ENCODE measurements around the gene TMCC1.
"Not testable (repeated sequence)": the region's sequence is repeated elsewhere in the genome, so short reads cannot be mapped to it uniquely, and the experiment has no call there.

The TMCC1 gene

DNA sequence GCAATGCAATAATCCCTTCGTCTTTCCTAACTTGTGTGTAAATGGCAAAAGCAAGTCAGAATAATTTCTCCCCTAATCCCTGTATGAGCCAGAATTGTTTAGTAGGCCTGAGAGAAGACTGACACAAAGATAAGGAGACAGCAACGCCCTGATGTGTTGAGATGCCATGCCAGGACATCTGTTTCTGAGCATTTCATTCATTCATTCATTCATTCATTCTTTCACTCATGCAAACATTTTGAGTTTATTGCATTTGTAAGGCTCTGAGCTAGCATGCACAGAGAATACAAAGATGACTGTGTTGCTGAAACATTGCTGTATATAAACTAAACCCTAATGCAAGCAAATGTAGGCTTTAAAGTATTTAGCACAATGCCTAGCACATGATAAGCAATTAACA, 127.4 kb downstream of the TMCC1 start:
- no peak for DNase-seq

DNA sequence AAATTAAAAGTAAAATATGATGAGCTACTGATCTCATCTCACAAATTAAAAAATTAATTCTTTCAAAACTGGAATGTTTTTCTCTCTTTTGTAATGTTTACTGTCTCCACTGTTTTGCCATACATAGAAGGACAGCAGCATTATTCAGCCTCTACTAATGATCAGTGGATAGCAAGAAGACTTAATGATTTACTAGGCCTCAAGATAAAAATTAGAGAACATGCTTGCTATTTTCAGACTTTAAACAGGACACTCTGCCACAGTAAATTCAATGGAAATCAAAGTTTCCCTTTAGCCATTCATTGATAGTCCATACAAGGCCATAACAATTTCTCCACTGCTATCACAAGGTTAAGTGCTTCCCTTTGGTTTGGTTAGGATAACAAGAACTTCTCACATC, 129.4 kb downstream of the TMCC1 start:
- no peak for DNase-seq

GRCh38 chr3:129758785-129759320, 134.7 kb downstream of the TMCC1 start:
- DNase-seq, result no peak

- no peak for DNase-seq
Observed at GRCh38 chr3:129758306-129758705, 135.2 kb downstream of the TMCC1 start.

- no peak for DNase-seq
Observed at GRCh38 chr3:129756871-129757270, 136.6 kb downstream of the TMCC1 start.

- not testable (repeated sequence) for DNase-seq
Observed at GRCh38 chr3:129751105-129751504, 142.4 kb downstream of the TMCC1 start.

DNA sequence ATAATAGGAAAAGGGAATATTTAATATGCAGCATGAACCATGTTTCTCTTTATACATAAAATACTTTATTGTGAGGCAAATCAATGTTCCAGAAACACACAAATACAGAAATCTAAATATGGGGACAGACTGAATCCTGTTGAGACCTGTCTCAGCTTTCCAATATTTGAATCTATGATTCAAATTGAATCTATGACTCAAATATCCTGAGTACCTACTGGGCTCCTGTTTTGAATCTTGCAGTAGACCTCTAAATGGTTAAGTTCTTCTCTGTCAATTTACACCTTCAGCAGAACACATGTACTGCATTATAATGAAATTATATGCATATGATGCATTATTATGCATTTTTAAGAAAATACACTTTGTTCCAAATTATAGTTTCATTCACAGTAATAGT, 143.8 kb downstream of the TMCC1 start:
- DNase-seq, result no peak

DNA sequence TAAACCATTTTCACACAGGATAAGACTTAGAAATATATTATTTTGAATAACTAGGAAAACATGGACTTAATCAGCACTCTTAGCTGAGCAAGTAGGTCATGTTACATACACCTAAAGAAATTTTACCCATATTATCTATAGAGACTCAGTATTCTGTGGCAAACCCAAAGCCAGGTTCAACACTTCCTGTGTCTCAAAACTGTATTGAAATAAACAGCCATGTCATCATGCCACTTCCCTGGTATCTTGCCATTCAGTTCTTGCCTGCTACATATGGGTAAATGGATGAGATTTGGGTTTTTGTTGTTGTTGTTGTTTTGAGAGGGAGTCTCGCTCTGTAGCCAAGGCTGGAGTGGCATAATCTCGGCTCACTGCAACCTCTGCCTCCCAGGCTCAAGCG, 145.5 kb downstream of the TMCC1 start:
- no peak for DNase-seq

- DNase-seq, result no peak
Observed at GRCh38 chr3:129747136-129747535, 146.4 kb downstream of the TMCC1 start.

- DNase-seq, result no peak
Observed at GRCh38 chr3:129746629-129747028, 146.9 kb downstream of the TMCC1 start.

DNA sequence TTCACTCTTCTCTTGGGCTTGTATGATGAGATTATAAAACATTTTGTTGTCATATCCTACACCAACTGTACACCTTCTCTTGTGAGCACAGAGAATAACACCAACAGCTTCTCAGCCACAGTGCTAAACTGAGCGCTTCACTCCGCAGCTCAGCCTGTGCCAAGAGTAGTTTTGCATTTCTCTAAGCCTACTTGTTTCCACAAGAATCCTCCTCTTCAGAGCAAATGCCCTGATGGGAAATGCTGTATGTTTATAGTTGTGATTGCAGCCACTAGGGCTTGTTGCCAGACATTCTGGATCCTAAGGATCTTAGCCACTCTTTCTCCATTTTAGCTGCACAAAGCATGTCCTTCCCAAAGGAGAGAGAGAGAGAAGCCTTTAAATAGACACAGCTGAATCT, 148.3 kb downstream of the TMCC1 start:
- DNase-seq, result no peak

- DNase-seq, result no peak
Observed at GRCh38 chr3:129741794-129742193, 151.7 kb downstream of the TMCC1 start.

DNA sequence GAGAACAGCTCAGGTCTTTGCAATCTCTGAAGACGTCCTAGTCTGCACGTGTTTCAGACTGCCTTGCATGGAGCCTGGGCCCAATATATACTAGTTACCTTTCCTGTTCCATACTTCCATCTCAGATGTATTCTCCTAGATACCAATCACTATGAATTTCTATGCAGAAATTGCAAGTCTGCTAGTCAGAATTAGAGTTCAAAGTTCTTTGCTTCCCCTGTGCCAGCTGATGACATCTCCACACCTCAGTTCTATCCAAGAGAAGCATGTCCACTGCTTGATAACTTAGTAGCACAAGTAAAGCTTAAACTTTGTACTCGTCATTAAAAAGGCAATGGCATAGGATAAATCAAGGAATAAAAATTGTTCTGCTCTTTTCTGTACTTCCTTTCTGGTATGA, 153.4 kb downstream of the TMCC1 start:
- DNase-seq, result no peak

- no peak for DNase-seq
Observed at GRCh38 chr3:129739634-129740033, 153.9 kb downstream of the TMCC1 start.

GRCh38 chr3:129738172-129738571, 155.3 kb downstream of the TMCC1 start:
- no peak for DNase-seq

GRCh38 chr3:129736070-129736469, 157.4 kb downstream of the TMCC1 start:
- DNase-seq, result no peak

DNA sequence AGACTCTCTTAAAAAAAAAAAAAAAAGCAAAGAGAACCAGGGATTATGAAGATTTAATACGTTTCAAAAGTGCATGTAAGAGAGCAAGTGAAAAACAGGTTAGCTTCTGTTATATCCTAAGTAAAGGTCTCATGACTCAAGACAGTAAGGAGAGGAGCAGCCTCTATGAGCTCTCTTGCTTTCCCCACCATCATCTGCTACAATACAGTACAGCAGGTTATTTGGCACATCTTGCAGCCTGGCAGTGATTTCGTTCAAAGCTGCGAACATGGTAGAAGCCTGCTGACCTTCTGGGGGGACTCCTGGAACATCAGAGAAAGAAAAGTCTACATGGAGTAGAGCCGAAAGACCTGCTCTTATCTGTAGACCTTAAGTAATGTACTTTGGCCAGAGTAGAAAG, 157.9 kb downstream of the TMCC1 start:
- DNase-seq, result no peak

GRCh38 chr3:129734449-129734848, 159.1 kb downstream of the TMCC1 start:
- no peak for DNase-seq

- no peak for DNase-seq
Observed at GRCh38 chr3:129732200-129732876, 161.2 kb downstream of the TMCC1 start.

GRCh38 chr3:129727707-129728106, 165.8 kb downstream of the TMCC1 start:
- DNase-seq, result no peak

DNA sequence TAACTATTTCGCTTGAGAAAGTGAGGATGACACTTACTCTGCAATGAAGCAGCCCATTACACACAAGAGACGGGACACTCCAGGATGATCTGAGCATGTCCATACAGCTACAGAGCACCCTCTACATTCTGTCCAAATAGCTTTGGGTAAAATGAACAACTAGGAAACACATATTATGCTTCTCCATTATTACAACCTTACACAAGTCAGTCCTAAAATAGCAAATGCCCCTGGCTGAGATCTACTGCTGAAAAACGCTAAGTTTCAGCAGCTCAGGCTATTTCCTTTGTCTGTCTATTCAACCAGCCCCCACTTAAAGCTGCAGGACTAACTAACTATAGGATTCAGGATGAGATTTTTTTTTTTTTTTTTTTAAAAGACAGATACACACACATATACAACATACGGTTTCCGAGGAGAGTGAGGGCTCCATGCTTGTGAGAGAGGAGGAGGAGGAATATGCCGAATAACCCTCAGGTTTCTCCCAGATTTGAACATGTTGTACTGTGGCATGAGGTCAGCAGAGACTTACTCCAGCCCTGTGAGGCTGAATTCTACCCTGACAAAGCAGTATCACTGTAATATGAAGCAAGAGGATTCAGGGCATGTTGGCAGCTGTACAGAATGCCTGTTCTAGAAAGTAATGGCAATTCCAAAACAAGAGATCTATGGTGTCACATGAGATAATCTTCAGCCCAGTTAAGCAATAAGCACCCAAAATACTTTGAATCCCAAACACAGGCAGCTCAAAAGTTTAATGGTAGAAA, 169.8 kb downstream of the TMCC1 start:
- DNase-seq, result no peak

- DNase-seq, result no peak
Observed at GRCh38 chr3:129722527-129722926, 171.0 kb downstream of the TMCC1 start.

GRCh38 chr3:129718201-129718600, 175.3 kb downstream of the TMCC1 start:
- no peak for DNase-seq

- no peak for DNase-seq
Observed at GRCh38 chr3:129715854-129716253, 177.7 kb downstream of the TMCC1 start.
